GM19463 (cell line): ENCODE measurements around the gene CNOT3.
A peak's percentile ranks its signal among the peaks of the same experiment; 100 is the strongest.
"Not testable (repeated sequence)": the region's sequence is repeated elsewhere in the genome, so short reads cannot be mapped to it uniquely, and the experiment has no call there.

Source experiments
- ATAC-seq: cut with Tn5 transposase; IDR thresholded peaks from one replicate; pipeline ENCODE4 v1.9.1; 2021; ENCODE audit warnings: mild to moderate bottlenecking, moderate library complexity; ENCODE audit not compliant: unreplicated experiment

CNOT3 gene

DNA sequence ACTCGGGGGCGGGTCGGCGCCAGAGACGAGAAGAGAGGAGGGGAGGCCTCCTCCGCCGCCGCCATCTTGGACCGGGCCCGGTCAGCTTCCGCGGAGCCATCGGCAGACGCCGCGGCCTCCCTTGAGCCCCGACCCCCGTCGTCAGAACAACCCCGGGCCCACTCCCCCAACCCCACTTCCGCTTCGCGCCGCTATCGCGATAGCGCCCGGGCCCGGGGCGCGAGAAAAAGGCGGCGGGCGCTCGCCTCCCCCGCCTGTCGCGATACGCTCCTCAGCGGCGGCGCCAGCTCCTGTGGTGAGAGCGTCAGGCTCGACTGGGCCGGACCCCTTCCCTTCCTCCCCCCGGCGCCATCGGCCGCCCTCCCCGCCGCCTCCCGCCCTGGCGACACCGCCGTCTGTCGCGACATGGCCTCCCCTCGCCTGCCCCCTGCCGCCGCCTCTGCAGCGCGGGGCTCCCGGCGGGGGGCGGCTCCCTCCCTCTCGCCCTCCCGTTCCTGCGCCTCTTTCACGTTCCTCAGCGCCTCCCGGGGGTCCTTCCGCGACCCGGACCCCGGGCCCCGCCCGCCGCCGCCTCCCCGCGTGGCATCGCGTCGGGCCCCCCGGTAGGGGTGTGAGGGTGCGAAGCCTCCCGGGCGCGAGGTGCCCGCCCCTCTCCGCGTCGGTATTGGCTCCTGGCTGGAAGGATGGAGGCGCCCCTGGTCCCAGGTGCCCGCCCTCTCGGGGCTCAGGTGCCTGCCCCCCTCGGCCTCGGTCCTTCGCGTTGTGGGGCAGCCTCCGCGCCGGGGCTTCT, at the start of gene CNOT3:
Gene CNOT3 (plus strand): TSS at position 64 of the 790 bp plus-strand sequence. CDS start 5,217 bp downstream, outside the sequence.
- no peak for ATAC-seq

GRCh38 chr19:54094426-54095000, 43.0 kb upstream of the CNOT3 start:
- ATAC-seq: no peak

- ATAC-seq: no peak
These were observed 42.3 kb upstream of the CNOT3 start for GRCh38 chr19:54095136-54095858.

DNA sequence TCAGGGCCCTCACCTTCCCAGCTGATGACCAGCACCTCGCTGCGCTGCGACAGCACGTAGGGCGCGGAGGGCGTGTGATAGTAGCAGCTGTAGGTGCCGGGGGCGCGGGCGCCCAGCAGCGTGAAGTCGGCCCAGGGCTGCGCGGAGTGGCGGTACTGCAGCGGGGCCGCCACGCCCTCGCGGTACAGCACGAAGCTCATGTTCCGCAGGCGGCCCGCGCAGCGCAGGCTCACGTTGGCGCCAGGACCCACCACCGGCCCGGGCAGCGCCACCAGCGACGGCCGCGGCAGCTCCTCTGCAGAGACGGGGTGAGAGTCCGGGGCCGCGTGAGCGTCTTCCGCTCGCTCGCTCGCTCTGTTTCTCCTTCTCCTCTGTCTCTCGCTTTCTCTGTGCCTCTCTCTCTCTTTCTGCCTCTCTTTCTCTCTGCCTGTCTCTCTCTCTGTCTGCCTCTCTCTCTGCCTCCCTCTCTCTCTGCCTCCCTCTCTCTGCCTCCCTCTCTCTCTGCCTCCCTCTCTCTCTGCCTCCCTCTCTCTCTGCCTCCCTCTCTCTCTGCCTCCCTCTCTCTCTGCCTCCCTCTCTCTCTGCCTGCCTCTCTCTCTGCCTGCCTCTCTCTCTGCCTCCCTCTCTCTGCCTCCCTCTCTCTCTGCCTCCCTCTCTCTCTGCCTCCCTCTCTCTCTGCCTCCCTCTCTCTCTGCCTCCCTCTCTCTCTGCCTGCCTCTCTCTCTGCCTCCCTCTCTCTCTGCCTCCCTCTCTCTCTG, 41.5 kb upstream of the CNOT3 start:
- not testable (repeated sequence) for ATAC-seq

DNA sequence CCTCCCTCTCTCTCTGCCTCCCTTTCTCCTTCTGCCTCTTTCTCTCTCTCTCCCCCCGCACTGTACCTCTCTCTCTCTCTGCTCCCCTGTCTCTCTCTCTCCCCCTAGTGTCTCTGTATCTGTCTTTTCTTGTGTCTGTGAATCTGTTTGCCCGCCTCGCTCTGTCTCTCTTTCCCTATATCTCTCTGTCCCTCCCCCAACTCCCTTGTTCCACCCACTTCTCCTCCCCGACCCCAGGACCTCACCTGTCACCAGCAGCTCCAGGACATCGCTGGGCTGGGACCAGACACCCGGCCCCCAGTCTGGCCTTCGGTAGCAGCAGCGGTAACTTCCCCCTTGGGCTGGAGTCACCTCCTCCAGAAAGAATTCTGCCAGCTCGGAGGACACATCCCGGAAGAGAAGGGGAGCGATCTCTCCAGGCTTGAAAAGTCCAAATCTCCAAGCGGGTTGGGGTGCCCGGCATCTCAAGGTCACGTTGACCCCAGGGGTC, 40.9 kb upstream of the CNOT3 start:
- no peak for ATAC-seq

DNA sequence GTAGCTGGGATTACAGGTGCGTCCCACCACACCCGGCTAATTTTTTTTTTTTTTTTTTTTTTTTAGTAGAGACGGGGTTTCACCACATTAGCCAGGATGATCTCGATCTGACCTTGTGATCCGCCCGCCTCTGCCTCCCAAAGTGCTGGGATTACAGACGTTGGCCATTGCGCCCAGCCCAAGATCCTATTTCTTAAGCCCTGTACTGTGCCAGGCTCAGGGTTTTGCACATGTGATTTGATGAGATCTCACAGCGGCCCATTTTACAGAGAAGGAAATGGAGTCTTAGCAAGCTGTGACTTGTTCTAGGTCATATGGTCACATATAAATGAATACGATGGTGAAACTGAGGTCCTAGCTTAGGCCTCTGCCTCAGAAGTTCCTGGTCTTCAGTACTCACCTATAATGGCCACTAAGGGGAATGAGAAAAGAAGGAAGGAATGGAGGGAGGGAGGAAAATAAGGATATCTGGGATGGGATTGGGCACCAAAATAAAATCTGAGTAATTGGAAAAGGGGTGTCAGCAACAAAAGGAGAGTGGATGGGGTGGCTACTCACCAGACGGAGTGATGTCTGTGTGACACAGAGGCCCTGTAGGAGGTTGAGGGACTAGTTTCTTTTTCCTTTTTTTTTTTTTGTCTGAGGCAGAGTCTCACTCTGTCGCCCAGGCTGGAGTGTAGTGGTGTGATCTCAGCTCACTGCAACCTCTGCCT, 38.2 kb upstream of the CNOT3 start:
- no peak for ATAC-seq

DNA sequence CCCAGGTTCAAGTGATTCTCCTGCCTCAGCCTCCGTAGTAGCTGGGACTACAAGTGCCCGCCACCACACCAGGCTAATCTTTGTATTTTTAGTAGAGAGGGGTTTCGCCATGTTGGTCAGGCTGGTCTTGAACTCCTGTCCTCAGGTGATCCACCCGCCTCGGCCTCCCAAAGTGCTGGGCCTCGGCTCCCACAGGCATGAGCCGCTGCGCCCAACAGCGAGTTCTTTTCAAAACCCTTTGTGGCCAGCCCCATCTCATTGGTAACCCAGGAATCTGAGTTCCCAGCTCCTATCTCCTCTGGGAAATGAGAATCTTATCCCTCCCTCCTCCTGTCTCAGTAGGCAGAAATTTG, 37.7 kb upstream of the CNOT3 start:
- ATAC-seq: not testable (repeated sequence)

DNA sequence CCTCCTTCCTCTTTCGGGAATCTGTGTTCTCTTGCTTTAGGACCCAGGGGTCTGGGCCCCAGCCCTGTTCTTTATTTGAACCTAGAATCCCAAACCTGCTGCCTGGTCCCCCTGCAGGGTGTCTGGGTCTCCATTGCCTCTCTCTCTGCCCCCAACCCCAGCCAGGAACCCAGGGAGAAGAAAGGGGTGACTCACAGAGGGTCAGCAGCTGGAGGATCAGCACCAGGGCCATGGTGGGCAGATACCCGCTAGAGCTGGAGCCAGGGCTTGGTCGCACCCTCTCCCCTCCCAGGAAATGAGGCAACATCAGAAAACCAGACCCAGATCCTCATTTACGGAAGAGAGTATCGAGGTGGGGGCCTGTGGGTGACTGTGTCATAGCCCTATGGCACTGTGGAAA, 37.0 kb upstream of the CNOT3 start, which contains the start of gene OSCAR:
Gene OSCAR (minus strand): TSS at position 243 of the 400 bp plus-strand sequence. CDS start 11 bp downstream, at position 232.
- no peak for ATAC-seq

DNA sequence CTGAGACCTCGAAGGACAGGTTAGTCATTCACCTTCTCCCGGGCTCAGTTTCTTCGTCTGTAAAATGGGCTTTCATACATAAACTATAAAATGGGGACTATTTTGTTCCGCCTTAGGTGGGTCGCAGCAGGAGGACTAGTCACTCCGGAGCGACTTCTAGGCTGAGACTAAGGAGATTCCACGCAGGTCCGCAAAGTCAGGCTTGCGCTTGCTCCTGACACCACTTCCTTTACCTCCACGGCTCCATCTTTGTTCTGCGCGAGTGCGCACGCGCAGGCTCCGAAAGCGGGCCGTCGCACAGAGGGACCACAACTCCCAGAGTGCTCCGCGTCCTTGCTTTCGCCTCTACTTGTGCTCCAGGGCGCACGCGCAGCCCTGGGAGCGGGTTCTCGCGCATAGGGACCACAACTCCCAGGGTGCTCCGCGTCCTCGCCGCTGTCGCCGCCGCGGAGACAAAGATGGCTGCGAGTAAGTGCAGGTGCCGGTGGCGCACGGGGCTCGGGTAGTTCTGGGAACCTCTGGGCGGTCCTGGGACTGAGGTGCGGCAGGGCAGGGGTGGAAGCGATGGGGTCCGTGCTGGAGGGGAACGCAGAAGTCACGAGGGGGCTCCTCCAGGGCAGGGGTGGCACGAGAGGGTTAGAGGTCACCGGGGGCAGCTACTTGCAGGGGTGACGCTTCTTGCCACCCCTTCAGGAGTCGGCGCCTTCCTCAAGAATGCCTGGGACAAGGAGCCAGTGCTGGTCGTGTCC, 35.0 kb upstream of the CNOT3 start, which contains the start of gene NDUFA3:
Gene NDUFA3 (plus strand): TSS at position 435 of the 749 bp plus-strand sequence. CDS start 24 bp downstream, at position 459.
- peak; percentile 94 for ATAC-seq

GRCh38 chr19:54104998-54105715, 32.4 kb upstream of the CNOT3 start:
- ATAC-seq: no peak

DNA sequence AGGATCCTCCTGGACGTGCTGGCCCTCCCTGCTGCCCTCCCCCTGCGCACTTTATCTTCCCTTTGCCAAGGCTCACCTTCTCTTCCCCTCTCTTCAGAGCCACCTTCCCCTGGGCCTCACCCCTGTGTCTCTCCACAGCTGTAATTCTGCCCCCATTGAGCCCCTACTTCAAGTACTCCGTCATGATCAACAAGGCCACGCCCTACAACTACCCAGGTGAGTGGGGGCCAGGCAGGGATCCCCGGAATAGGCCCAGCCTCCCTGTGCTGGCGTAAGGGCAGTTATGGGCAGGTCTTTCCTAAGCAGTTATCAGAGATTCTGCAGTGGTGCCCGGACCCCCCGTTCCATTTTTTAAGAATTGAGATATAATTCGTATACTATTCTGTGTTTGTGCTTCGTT, 31.8 kb upstream of the CNOT3 start:
- no peak for ATAC-seq

GRCh38 chr19:54106716-54107115, 30.8 kb upstream of the CNOT3 start:
- no peak for ATAC-seq

GRCh38 chr19:54107876-54108490, 29.6 kb upstream of the CNOT3 start:
- no peak for ATAC-seq

- ATAC-seq: no peak
These were observed 29.1 kb upstream of the CNOT3 start for GRCh38 chr19:54108496-54108895.

DNA sequence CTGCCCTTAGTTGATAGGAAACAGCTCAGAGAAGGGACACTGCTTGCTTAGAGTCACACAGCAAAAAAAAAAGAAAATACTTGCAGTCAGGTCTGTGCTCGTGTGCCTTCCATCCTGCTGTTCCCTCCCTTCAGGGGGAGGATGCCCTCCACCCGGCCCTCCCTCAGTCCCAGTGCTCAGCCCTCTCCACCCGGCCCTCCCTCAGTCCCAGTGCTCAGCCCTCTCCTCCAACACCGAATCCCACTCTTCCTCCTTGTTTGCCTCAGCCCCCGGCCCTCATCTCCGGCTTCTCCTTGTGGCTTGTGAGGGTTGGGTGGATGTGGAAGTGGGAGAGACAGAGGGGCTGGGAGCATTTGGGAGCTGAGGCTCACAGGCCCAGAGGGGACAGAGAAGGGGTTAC, 27.9 kb upstream of the CNOT3 start:
- ATAC-seq: no peak

DNA sequence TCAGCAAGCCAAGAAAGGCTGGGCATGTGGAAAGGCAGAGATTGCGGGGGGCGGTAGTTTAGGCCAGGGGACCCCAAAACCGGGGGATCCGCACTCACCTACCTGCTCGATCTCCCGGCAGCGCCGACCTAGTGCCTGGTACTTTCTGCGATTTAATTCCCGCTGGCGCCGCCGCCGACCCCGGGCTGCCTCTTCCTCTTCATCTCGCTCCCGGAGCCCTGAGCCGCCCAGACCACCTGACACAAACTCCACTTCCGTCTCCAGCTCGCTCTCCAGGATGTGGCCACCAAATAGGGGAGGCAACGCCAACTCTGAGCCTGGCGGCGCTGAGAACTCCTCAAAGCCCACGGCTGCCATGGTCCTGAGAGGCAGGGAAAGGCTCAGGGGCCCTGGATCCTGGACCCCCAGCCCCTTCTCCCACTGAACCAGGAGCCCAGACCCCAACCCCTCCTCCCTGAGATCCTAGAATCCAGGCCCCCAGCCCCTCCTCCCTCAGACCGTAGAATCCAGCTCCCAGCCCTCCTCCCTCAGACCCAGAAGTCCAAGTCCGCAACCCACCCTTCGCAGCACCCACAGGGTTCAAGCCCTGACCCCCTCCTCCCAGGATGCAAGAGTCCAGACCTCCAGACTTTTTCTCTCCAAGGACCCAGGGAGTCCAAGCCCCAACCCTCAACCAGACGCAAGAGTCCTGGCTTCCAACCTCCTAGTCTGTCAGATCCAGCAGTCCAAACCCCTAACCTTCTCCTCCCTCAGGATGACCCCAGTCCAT, 23.0 kb upstream of the CNOT3 start:
- ATAC-seq: no peak
